Measurements from ENCODE around the gene MAGEA9B.

GRCh38 chrX:149568701-149569296 is 18.5 kb downstream of the MAGEA9B start:
- TF ChIP-seq ZNF384 (IDR thresholded peaks at IDR 0.05): no peak
- no peak for TF ChIP-seq LEF1 (IDR thresholded peaks at IDR 0.05; ENCODE audit: borderline replicate concordance)
- no peak for TF ChIP-seq TARDBP (IDR thresholded peaks at IDR 0.05)
- no peak for TF ChIP-seq NFRKB (IDR thresholded peaks at IDR 0.05)
- no peak for TF ChIP-seq ARNT (IDR thresholded peaks at IDR 0.05)
